Activated T-helper 9 cell treated with anti-CD3 and anti-CD28 coated beads, Interleukin-2, amount 50 U/mL, for 16 hours (primary cell): ENCODE measurements around the gene PLOD3.
"Not testable (repeated sequence)": the region's sequence is repeated elsewhere in the genome, so short reads cannot be mapped to it uniquely, and the experiment has no call there.

Experiments used
- DNase-seq: peaks from one replicate; pipeline ENCODE4 v3.0.0-alpha.2; 2020; ENCODE audit warnings: low read depth

PLOD3 gene

DNA sequence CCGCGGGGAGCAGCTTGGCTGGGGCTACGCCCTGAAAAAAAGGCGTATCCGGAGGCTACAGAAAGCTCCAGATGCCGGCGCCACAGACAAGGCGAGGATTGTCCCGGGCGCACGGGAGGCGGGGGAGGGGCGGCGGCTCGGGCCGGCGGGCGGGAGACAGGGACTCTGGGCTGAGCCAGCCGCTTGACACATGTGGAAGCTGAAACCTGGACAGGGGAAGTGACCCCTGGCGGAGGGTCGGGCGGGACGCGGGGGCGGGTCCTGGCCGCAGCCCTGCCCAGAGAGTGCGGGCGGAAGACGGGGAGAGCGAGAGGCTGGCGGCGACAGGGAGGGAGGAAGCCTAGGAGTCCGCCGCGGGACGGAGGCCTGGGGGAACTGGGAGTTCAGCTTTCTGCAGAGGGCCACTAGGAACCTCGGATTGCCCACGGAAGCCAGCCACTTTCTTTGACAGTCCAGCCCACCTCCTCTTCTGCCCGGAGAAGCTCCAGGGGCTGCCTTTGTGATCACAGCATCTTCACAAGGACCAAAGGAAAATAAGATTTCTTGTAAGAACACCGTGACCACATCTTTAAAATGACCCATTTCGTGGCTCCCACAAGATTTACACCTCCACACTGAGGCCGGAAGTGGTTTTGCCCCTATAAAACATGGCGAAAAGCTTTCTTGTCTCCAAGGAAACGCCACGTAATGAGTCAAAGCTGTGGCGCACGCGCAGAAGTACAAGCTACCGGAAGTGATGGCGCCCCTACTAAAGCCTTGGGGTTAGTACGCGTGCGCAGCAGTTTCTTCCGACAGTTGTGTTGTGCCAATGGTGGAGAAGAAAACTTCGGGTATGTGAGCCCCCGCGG is at the start of gene PLOD3, which contains the start of gene ZNHIT1:
PLOD3 (minus strand) TSS at position 194 of the 848 bp plus-strand sequence. CDS start 307 bp downstream, outside the sequence.
ZNHIT1 (plus strand) TSS at position 778 of the 848 bp plus-strand sequence; CDS start at position 809, 31 bp downstream.
- DNase-seq: peak; percentile 92

DNA sequence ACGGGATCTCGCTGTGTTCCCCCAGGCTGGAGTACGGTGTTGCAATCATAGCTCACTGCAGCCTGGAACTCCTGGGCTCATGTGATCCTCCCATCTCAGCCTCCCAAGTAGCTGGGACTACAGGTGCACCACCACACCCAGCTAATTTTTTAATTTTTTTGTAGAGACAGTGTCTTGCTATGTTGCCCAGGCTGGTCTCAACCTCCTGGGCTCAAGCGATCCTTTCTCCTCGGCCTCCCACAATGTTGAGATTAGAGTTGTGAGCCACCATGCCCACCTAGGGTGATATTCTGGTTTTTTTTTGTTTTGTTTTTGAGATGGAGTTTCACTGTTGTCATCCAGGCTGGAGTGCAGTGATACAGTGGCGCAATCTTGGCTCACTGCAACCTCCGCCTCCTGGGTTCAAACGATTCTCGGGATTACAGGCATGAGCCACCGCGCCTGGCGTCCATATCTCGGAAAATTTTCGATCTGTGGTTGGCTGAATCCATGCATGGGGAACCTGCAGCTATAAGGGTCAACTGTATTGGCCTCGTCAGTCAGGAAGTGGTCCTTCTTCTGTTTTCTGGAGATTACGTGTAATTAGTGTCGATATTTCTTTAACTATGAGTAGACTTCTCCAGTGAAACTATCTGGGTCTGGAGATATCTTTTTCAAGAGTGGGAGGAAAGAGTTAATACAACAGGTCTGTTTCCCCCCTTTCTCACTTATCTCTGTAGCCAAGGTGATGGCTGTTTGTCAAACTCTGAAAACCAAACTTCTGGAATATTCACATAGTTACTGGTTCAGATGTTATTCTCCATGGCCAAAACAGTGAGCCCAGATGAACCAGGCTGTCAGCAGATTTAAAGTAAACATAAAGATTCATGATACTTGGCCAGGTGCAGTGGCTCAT is 48.5 kb upstream of the PLOD3 start:
- no peak for DNase-seq

DNA sequence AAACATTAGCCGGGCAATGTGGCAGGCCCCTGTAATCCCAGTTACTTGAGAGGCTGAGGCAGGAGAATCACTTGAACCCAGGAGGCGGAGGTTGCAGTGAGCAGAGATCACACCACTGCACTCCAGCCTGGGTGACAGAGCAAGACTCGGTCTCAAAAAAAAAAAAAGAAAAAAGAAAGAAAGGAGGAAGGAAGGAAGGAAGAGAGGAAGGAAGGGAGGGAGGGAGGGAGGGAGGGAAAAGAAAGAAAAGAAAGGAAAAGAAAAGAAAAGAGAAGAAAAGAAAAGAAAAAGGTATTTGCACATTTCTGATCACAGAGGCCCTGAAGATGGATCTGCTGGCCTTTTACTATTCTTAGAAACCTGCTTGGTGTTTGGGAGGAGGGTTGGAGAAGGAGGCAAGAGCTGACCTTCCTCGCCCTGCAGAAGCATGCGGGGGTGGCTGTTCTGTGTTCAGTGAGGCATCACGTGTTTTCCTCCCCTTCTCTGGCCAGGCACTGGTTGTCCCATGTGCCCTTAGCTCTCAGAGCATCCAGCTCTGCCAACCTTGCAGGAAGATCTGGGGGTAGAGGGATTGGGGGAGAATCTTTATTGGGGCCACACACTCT is 46.8 kb upstream of the PLOD3 start:
- DNase-seq: not testable (repeated sequence)

DNA sequence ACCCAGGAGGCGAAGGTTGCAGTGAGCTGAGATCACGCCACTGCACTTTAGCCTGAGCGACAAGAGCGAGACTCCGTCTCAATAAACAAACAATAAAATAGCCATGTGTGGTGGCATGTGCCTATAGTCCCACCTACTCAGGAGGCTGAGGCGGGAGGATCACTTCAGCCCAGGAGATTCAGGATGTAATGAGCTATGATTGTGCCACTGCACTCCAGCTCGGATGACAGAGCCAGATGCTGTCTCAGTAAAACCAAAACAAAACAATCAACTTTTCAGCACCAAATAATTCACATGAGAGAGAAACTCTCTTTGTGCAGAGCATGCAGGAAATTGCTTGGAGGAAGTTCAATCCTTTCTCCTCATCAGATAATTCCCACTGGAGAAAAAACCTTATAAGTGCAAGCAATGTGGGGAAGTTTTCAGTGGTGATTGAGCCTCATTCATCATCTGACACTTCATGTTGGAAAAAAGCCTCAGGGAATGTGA is 40.9 kb upstream of the PLOD3 start:
- DNase-seq: no peak

GRCh38 chr7:101255796-101256195 is 38.4 kb upstream of the PLOD3 start:
- no peak for DNase-seq

GRCh38 chr7:101253199-101253598 is 35.8 kb upstream of the PLOD3 start:
- DNase-seq: not testable (repeated sequence)

GRCh38 chr7:101251871-101252659 is 34.7 kb upstream of the PLOD3 start:
- DNase-seq: peak; percentile 96

DNA sequence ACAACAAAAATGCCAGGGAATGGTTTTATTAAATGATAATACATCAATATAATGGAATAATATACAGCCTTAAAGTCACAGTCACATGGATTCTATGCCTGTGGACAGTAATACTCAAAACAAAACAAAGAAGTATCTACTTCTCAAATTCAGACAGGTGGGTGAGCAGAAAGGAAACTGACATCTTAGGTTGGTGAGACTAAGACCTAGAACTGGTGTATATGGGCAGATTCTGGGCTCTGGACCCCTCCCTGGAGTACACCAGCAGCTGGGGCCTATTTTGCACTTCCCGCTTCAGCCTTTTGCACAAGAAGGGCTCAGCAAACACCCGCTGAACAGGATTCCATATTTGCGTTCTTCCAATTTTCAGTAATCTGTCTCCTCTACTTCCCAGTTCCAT is 32.9 kb upstream of the PLOD3 start:
- DNase-seq: no peak

- no peak for DNase-seq
These were observed 30.9 kb upstream of the PLOD3 start for GRCh38 chr7:101248276-101248675.

DNA sequence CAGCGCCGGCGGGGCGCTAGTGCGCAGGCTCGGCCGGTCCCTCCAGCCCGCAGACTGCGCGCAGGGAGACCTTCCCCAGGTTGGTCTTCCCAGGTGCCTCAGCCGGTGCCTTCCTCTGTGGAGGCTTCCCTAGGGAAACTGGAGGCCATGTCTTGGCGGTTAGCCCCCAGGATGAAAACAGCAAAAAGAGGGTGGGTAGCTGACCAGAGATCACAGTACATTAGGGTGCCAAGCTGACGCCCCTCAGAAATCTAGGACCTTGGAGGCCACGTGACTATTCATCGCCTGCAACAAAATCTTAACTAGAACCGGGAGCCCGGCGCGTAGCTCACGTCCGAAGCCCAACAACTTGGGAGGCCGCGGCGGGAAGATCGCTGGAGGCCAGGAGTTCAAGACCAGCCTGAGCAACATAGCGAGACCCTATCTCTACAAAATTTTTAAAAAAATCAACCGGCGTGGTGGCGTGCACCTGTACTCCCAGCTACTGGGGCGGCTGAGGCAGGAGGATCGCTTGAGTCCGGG is 27.8 kb upstream of the PLOD3 start:
- no peak for DNase-seq

GRCh38 chr7:101244375-101245146 is 27.2 kb upstream of the PLOD3 start, which contains the start of gene FIS1:
FIS1 (minus strand) TSS chr7:101245081; CDS start chr7:101245004, 77 bp downstream.
- peak; percentile 89 for DNase-seq

GRCh38 chr7:101243646-101244374 is 26.4 kb upstream of the PLOD3 start:
- DNase-seq: no peak

DNA sequence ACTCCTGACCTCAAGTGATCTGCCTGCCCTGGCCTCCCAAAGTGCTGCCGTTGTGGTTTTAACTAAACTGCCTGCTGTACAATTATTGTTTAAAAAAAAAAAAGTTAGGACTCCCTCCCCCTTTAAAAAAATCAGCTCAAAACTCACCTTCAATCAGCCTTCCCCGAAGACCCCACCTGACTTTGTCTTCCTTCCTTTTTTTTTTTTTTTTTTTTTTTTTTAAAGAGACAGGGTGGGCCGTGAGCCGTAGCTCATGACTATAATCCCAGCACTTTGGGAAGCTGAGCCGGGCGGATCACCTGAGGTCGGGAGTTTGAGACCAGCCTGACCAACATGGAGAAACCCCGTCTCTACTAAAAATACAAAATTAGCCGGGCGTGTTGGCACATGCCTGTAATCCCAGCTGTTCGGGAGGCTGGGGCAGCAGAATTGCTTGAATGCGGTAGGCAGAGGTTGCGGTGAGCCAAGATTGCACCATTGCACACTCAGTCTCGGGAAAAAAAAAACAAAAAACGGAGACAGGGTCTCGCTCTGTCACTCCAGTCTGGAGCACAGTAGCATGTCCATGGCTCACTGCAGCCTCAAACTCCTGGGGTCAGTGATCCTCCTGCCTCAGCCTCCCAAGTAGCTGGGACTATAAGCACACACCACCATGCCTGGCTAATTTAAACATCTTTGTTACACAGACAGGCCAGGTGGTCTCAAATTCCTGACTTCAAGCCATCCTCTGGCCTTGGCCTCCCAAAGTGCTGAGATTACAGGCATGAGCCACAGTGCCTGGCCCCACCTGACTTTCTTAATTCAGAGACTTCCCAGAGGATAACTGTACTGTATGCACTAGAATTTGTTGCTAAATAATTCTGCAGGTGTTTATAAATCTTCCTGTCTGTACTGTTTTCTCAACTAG is 24.3 kb upstream of the PLOD3 start:
- DNase-seq: no peak

DNA sequence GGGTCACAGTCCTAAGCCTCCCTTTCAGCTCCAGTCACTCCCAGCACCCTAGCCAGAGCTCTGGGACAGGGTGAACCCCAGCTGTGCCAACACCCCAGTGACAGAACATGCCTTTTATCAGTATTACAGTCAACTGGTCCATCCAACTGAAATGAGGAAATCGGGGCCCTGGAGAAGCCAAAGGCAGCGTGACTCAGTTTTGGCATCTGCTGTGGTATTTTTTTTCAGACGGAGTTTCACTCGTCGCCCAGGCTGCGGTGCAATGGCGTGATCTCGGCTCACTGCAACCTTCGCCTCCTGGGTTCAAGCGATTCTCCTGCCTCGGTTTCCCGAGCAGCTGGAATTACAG is 23.6 kb upstream of the PLOD3 start:
- no peak for DNase-seq

- DNase-seq: no peak
These were observed 23.0 kb upstream of the PLOD3 start for GRCh38 chr7:101240226-101241014.

DNA sequence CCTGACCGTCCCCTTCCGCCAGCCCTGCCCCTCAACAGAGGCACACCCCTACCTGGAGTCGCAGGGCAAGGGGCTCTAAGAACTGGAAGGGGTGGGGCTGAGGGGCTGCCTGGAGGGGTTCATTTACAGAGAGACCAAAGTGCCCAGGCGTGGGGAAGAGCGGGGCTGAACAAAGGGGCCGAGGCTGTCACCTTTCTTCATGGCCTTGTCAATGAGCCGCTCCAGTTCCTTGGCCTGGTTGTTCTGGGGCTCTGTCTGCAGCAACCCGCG is 22.5 kb upstream of the PLOD3 start:
- no peak for DNase-seq

- no peak for DNase-seq
These were observed 22.0 kb upstream of the PLOD3 start for GRCh38 chr7:101239191-101239950.
